ENCODE measurements around the gene LINGO4.
"Not testable (repeated sequence)": the region's sequence is repeated elsewhere in the genome, so short reads cannot be mapped to it uniquely, and the experiment has no call there.

Gene LINGO4

DNA sequence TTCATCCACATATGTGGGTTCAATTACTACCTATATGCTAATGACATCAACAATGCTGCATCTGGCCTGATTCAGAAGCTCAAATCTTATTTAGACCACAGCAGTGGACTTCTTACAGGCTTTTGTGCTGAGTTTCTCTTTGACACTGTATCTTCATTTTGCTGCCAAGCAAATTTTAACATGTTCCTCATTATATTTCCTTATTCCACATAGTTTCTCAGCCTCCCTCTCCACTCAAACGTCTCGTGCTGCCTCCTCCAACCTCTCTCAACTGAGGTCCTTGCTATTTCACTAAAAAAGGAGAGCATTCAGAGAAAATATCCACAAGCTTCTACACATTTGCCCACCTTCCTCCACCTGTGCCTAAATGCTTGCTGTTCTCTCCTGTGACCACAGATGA is 21.4 kb downstream of the LINGO4 start:
- DNase-seq (ENCODE audit: low read depth, low spot score) = no peak

DNA sequence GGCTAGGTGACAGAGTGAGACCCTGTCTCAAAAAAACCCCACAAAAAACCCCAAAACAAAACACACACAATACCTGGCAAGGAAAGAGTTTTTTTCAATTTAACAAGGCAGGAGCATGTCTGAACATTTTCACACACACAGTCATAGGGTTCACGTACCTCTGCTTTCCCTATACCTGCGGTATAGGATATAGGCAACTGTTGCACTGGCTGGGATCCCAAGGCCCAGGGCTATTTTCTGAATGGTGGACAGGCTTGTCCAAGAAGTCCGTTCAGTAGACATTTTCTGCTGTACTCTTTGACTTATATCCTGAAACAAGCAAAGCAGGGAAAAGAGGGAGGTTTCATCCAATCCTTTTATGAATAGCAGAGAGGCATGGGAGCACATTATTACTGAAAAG is 22.5 kb downstream of the LINGO4 start:
- no peak for DNase-seq (ENCODE audit: low read depth, low spot score)

GRCh38 chr1:151782026-151782425 is 23.2 kb downstream of the LINGO4 start:
- DNase-seq (ENCODE audit: low read depth, low spot score) = not testable (repeated sequence)

GRCh38 chr1:151780736-151781135 is 24.5 kb downstream of the LINGO4 start:
- DNase-seq (ENCODE audit: low read depth, low spot score) = not testable (repeated sequence)

GRCh38 chr1:151779852-151780251 is 25.4 kb downstream of the LINGO4 start:
- no peak for DNase-seq (ENCODE audit: low read depth, low spot score)

- DNase-seq (ENCODE audit: low read depth, low spot score) = no peak
Observed at GRCh38 chr1:151777317-151777716, 27.9 kb downstream of the LINGO4 start.

DNA sequence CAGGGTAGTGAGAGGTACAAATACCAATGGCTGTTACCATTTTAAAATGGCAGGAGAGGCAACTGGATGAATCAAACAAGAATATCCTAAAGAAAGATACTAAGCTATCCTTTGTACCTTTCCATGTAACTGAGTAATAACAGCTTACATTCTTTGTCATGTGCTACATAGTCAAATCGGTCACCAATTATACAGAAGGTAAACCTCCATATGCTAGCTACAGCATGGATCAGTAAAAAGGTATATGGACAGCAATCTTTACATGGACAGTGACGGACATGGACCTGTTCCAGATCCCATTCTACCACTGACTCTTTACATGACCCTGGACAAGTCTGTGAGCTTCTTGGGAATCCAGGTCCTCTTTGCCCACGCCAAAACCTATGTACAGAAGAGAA is 28.6 kb downstream of the LINGO4 start:
- no peak for DNase-seq (ENCODE audit: low read depth, low spot score)

GRCh38 chr1:151775894-151776664 is 29.1 kb downstream of the LINGO4 start:
- DNase-seq (ENCODE audit: low read depth, low spot score) = no peak

DNA sequence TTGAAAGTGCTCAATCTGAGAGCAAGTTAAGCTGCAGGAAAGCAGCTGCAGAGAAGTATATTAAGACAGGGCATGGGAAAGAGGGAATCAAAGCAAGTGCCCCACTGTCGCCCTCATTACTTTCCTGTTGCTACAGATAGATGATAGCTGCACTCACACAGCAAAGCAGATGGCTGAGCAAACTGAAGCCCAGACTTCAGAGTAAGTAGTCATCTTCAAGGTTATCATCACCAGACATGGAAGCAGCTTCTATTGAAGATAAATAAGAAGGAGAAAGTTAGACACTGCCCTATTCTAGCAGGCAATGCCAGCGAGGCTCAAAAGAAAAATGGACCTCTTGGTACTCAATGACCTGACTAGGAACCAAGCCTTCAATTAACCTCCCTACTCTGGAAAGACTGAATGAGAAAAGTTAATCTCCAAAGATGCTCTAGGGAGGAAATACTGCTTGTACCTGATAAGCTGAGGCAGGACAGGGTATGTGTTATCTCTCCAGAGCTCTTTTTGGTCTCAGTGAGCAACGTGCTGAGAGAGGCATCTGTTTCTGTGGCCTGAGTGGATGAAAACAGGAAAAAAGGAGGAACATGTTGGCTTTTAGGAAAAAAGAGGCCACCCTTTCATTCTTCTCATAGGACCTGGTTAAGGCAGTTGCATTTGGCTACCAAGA is 30.8 kb downstream of the LINGO4 start:
- no peak for DNase-seq (ENCODE audit: low read depth, low spot score)

DNA sequence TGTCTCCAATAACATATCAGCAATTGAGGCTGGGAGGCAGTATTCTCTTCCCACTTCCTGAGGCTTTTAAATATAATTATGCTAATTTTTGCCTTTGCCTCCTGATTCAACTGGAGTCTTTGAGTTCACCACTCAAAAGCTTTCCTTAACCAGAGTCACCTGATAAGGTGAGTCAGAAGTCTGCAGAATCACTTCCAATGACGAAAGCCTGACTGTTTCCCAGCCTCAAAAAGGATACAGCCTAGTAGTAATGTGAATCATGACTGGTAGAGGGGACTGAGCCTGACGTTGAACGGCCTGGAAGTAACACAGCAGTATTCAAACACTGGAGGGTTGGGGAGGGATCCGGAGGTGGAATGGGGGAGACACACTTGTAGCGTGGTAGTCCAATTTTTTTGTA is 31.5 kb downstream of the LINGO4 start:
- DNase-seq (ENCODE audit: low read depth, low spot score) = no peak

DNA sequence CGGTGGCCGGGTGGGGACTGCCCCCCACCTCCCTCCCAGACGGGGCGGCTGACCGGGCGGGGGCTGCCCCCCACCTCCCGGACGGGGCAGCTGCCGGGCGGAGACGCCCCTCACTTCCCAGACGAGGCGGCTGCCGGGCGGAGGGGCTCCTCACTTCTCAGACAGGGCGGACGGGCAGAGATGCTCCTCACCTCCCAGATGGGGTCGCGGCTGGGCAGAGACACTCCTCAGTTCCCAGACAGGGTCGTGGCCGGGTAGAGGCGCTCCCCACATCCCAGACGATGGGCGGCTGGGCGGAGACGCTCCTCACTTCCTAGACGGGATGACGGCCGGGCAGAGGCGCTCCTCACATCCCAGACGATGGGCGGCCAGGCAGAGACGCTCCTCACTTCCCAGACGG is 35.9 kb downstream of the LINGO4 start:
- DNase-seq (ENCODE audit: low read depth, low spot score) = not testable (repeated sequence)

DNA sequence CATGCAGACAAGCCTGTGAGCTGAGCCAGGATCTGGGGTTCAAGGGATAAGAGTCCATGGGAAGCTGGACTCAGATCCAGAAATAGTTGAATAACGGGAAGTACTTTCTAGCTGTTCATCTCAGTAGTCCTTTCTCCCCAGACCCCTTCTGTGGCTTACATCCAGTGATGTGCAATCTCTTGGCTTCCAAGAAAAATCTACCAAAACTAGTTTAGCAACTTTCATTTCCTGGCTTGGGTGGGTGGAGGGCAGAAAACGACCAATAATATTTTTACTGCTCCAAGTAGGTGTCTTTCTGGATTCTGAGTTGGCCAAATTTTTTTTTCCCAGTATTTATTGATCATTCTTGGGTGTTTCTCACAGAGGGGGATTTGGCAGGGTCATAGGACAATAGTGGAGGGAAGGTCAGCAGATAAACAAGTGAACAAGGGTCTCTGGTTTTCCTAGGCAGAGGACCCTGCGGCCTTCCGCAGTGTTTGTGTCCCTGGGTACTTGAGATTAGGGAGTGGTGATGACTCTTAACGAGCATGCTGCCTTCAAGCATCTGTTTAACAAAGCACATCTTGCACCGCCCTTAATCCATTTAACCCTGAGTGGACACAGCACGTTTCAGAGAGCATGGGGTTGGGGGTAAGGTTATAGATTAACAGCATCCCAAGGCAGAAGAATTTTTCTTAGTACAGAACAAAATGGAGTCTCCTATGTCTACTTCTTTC is 36.7 kb downstream of the LINGO4 start:
- DNase-seq (ENCODE audit: low read depth, low spot score) = not testable (repeated sequence)

- no peak for DNase-seq (ENCODE audit: low read depth, low spot score)
Observed at GRCh38 chr1:151763990-151764389, 41.2 kb downstream of the LINGO4 start.

DNA sequence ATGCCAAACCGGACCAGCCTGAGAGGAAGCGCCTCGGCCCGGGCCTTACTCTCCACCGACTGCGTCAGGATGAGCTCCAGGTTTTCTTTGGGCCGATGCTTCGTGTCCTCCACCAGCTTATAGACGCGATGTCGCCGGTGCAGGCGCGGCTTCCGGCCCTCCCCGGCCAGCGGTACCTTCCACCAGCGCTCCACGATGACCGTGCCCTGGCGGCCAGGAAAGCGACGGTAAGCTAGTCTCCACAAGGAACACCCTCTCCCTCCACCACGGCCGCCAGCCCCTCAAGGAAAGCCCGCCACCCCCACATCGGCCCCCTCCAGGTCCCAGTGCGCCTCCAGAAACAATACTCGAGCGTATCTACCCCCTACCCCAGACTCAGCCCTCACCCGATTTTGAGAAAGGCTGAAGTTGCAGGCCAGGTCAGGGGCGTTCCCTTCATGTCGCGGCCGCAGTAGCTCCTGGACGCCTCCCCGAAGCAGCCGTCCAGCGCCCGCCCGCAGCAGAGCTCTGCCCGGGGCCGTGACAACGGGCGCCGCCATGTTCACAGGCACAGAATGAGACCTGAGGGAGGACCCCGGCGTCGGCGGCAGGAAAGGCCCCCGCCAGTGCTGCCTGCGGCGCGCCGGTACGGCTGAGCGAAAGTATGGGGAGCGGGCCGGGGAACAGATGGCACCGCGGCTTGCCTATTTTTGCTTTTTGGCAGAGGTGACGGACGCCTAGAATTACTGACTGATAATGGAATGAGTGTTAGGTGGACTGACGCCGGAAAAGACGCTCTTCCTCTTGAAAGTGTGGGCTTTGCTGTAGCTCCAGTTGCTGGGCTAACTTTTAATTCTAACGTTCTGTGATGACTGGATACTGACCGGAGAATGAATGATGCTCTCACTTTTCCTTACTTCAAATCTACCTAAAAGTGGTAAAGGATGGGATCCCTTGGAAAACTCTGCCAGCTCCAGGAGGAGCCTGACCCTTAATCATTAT is 42.0 kb downstream of the LINGO4 start, which contains the start of gene MRPL9:
MRPL9 (minus strand) TSS at position 556 of the 981 bp plus-strand sequence; CDS start at position 539, 17 bp downstream.
- peak; percentile 72 for DNase-seq (ENCODE audit: low read depth, low spot score)

DNA sequence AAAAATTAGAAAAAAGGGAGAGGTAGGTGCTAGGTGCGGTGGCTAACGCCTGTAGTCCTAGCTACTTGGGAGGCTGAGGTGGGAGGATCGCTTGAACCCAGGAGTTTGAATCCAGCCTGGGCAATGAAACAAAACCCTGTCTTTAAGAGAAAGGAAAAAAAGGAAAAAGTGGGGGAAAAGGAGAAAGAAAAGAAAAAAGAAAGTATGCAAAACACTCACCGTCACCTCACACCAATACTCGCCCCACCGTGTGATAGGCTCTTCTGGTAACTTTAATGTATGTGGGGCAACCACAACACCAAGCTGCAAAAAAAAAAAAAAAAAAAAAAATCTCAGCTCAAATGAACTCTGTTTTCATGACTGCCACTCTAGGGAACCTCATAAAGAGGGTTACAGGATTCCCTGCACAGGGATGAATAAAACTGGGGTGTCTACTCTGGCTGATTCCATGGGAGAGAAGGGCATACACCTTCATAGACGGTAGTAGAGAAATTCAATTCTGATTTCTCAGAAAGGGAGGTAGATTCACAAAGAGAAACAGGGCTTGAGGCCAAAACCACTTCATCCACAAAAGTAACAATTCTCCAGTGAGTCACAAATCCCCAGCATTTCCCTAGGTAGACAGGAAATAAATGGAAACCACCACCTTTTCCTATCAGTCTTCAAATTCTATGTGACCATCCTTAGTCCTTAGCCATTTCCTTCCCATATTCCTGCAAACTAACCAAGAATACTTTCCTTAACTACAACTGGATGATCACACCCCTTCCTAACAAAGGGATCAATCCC is 44.4 kb downstream of the LINGO4 start:
- no peak for DNase-seq (ENCODE audit: low read depth, low spot score)

- DNase-seq (ENCODE audit: low read depth, low spot score) = no peak
Observed at GRCh38 chr1:151759241-151759640, 46.0 kb downstream of the LINGO4 start.

GRCh38 chr1:151756291-151756690 is 48.9 kb downstream of the LINGO4 start:
- DNase-seq (ENCODE audit: low read depth, low spot score) = no peak

Data from activated CD4-positive, CD25-positive, alpha-beta regulatory T cell treated with anti-CD3 and anti-CD28 coated beads, Interleukin-2, amount 50 U/mL, for 16 hours (primary cell).